Heart right ventricle (tissue), 16 donors: ENCODE results near the gene HDC. TPM values are rescaled to one million over a fixed set of nuclear protein-coding genes. Genes with fewer than 3 reads are reported as not detected.
A peak's percentile ranks its signal among the peaks of the same experiment; 100 is the strongest.

ENCODE experiments used
- ATAC-seq, 8 donors: fragments of 200-7000 bp; cut with Tn5 transposase; one replicate each; pipeline ENCODE4 v1.9.1; 2020; ENCODE audit warnings: mild to moderate bottlenecking in 8 of 8, moderate library complexity in 8 of 8, moderate number of reproducible peaks in 1 of 8
- DNase-seq, 2 donors: peaks; one replicate each; pipeline ENCODE4 v3.0.0-alpha.2; 2020
- H3K27ac ChIP-seq, 10 donors: fragments of 200-600 bp; sonication (generic) in 2 of 10; one replicate each; pipeline versions ENCODE4 v1.5.0 to v1.8.0; 2020 to 2022; ENCODE audit warnings: mild to moderate bottlenecking in 3 of 10
- H3K27me3 ChIP-seq, 7 donors: fragments of 200-600 bp; one replicate each; pipeline ENCODE4 v1.8.0; 2021 to 2022; ENCODE audit warnings: mild to moderate bottlenecking in 2 of 7
- H3K36me3 ChIP-seq, 9 donors: fragments of 200-600 bp; sonication (generic) in 1 of 9; one replicate each; pipeline versions ENCODE4 v1.5.0 to v1.8.0; 2020 to 2022; ENCODE audit warnings: mild to moderate bottlenecking in 2 of 9
- H3K4me1 ChIP-seq, 9 donors: fragments of 200-600 bp; sonication (generic) in 1 of 9; one replicate each; pipeline versions ENCODE4 v1.5.0 to v1.8.0; 2020 to 2022; ENCODE audit warnings: mild to moderate bottlenecking in 4 of 9
- H3K4me3 ChIP-seq, 10 donors: fragments of 200-600 bp; sonication (generic) in 2 of 10; one replicate each; pipeline versions ENCODE4 v1.5.0 to v1.8.0; 2020 to 2022; ENCODE audit warnings: mild to moderate bottlenecking in 7 of 10, moderate library complexity in 2 of 10
- H3K9me3 ChIP-seq, 11 donors: fragments of 200-600 bp in 10 of 11; sonication (generic) in 2 of 11; one replicate each; pipeline versions ENCODE4 v1.5.0 to v1.8.0; 2013 to 2022; ENCODE audit warnings: mild to moderate bottlenecking in 2 of 11, control low read depth in 1 of 11, moderate library complexity in 1 of 11
- WGBS, 2 donors: extraction: QIAGEN DNeasy Blood & Tissue Kit; methylation state at CpG; one replicate each; pipeline ENCODE4 v1.1.7; 2013; ENCODE audit warnings: inconsistent platforms in 1 of 2; 5-methylcytosine and 5-hydroxymethylcytosine counted together
- intact Hi-C, 10 donors: fragments of 100-400 bp; cut with DNase I; formaldehyde crosslinking; loops; one replicate each; pipeline versions ENCODE4 v1.11.1 to v1.14.2; 2022
- polyA plus RNA-seq, 2 donors: library from polyadenylated mRNA; stranded (reverse); fragments of 200-250 nt; gene quantifications; one replicate each; pipeline ENCODE4 v1.2.3, GENCODE V29; 2013
- total RNA-seq, 10 donors: library from RNA; stranded (reverse); fragmentation: NEBNext Ultra II Directional in 3 of 10; extraction: Animal tissue kit (Norgen Biotek cat#: 25700) in 3 of 10; gene quantifications; one replicate each; pipeline versions ENCODE4 v1.2.1 to v1.2.4, GENCODE V29; 2021 to 2023
- TF ChIP-seq, protein P1 (sequence below), 9 donors: fragments of 200-600 bp; sonication (generic) in 2 of 9; IDR thresholded peaks; one replicate each; pipeline versions ENCODE4 v1.5.0 to v1.8.0; 2021 to 2022; ENCODE audit warnings: antibody characterized with exemption in 9 of 9, mild to moderate bottlenecking in 5 of 9, moderate library complexity in 1 of 9
- donor health status: Arrhythmogenic right ventricular cardiomyopathy.
- donor health status: ischemic (EF 13 %, LVEDD 7.1; RV severe dilation, severe dysfunction).
- donor health status: healthy with polysubstance abuse.
- donor health status: DM: no; HTN: yes; CAD: no.
- donor health status: DM: no; HTN: no; CAD: no.
- donor health status: ischemic (EF 25% LVEDD 6.9; RV normal size, moderate dysfunction).
- donor health status: ischemic (EF 25% LVEDD 5.7; RV mildly dilated, moderate dysfunction).
- donor health status: healthy.
- donor health status: DM: yes; HTN: yes; CAD: no.
- donor health status: Ischemic cardiomyopathy.
- donor health status: ischemic (EF 35%, LVEDD 5.7; RV mildly dilated, moderate dysfunction).
- donor health status: nonischemic (EF 11% LVEDD 7.7; RV severe dilation, severe dysfunction).
- donor health status: DM: yes; HTN: yes; CAD: no.
- donor health status: PGD.
- donor health status: ischemic (EF 29% LVEDD 5.4; RV normal size, mild dysfunction).
- donor health status: nonischemic (EF 23%, LVEDD 6.1; RV moderate dilation, normal function).

The HDC gene
- total and polyA plus RNA-seq, 12 donors, result 0.16 to 1.9 (median 0.53) TPM; not detected in 2

DNA sequence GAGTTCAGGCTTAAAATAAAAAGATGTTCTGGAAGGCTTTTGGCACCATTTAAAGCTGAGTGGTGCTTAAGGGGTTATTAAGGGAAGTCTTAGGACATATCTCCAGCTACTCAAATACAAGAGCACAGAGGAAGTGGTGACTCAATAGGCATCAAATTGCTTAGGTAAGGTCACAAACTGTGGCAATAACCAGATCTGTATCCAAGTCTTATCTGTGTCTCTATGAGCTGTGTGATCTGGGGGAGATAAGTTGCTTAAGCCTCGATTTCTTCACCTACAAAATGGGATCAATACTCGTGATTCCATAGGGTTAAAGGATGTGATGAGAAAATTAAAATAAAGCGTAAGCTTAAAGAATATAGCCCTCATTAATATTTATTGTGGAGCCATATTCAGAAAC, 7.6 kb downstream of the HDC start:
- TF ChIP-seq, protein P1, sequence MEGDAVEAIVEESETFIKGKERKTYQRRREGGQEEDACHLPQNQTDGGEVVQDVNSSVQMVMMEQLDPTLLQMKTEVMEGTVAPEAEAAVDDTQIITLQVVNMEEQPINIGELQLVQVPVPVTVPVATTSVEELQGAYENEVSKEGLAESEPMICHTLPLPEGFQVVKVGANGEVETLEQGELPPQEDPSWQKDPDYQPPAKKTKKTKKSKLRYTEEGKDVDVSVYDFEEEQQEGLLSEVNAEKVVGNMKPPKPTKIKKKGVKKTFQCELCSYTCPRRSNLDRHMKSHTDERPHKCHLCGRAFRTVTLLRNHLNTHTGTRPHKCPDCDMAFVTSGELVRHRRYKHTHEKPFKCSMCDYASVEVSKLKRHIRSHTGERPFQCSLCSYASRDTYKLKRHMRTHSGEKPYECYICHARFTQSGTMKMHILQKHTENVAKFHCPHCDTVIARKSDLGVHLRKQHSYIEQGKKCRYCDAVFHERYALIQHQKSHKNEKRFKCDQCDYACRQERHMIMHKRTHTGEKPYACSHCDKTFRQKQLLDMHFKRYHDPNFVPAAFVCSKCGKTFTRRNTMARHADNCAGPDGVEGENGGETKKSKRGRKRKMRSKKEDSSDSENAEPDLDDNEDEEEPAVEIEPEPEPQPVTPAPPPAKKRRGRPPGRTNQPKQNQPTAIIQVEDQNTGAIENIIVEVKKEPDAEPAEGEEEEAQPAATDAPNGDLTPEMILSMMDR (IDR thresholded peaks at IDR 0.05), result no peak
- Histone ChIP-seq H3K27me3 (peaks cover 0 to 9% (median 0%) of the 10 kb centered on the region in 7 donors), H3K4me1 (peaks cover 0 to 34% (median 0%) of the 10 kb centered on the region in 9 donors), H3K4me3 (no peak overlapping the region), H3K27ac (no peak overlapping the region), H3K9me3 (no peaks in the 10 kb centered on the region), H3K36me3 (no peaks in the 10 kb centered on the region)
- DNase-seq (no peak), ATAC-seq (peak in 1 of 8 donors; percentile 37)
- intact Hi-C loops, result loop anchor here in 1 of 10 donors (10.0 kb wide), 1 partner anchor 57 kb away; no protein-coding TSS in a partner anchor
- WGBS, 2 donors, result 73 to 86% methylated on average over 3 of the region's 3 CpGs

DNA sequence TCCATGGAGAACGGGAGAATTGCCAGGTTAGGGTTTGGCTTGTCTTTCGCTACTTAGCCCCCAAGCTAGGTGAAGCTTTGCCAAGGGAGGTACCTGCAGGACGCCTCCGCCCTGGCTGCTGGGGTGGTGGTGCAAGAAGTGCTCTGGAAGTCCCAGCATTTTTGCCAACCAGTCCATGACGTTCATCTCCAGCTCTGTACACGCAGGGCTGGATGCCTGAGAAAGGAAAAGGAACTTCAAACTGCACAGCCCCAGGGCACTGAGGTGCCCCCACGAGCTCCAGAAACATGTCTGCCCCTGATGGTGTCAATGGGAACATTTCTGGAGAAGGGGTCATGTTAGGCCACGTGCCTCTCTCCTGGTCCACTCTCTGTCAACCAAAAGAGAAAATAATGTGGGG, 8.2 kb downstream of the HDC start:
- Histone ChIP-seq H3K27ac (no peak overlapping the region), H3K36me3 (no peaks in the 10 kb centered on the region), H3K4me3 (no peak overlapping the region), H3K27me3 (peaks cover 0 to 8% (median 0%) of the 10 kb centered on the region in 7 donors), H3K4me1 (peaks cover 0 to 31% (median 0%) of the 10 kb centered on the region in 9 donors), H3K9me3 (no peaks in the 10 kb centered on the region)
- WGBS, 2 donors, result 82 to 87% methylated on average over 8 of the region's 8 CpGs
- ATAC-seq (no peak), DNase-seq (no peak)
- intact Hi-C loops, result loop anchor here in 1 of 10 donors (10.0 kb wide), 1 partner anchor 57 kb away; no protein-coding TSS in a partner anchor
- TF ChIP-seq, protein P1 (IDR thresholded peaks at IDR 0.05), result no peak

DNA sequence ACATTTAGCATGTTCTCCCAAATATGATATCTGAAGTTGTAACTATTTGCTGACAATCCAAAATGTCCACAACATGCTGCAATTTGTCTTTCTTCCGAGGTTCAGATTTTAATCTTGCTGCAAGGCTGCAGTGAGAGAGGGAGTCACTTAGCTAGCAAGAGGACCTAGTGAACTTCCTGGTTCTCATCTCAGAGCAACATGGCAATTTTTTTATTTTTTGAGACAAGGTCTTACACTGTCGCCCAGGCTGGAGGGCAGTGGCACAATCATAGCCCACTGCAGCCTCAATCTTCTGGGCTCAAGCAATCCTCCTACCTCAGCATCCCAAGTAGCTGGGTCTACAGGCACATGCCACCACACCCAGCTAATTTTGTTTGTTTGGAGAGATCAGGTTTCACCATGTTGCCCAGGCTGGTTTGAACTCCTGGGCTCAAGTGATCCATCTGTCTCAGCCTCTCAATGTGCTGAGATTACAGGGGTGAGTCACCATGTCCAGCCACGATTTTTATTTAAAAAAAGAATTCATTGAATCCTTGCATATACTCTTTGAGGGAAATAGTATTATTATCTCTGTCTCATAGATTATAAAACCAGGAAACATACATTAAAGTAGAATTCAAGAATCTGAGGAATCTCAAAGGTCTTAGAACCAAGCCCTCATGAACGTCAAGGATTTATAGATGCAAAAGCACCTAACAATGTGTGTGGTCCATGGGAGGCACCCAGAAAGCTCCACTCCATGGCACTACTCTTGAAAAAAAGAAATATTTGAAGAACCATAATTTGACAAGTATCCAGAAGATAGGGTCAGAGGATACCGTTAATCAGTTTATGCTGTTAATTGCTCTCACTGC, 9.1 kb downstream of the HDC start:
- DNase-seq (no peak), ATAC-seq (no peak)
- peaks cover 0 to 8% (median under 1%) of the 10 kb centered on the region in 7 donors for H3K27me3 ChIP-seq
- peaks cover 0 to 29% (median 0%) of the 10 kb centered on the region in 9 donors for H3K4me1 ChIP-seq
- H3K4me3 ChIP-seq, result no peak overlapping the region
- intact Hi-C loops, result loop anchor here in 1 of 10 donors (10.0 kb wide), 1 partner anchor 58 kb away; no protein-coding TSS in a partner anchor
- no peaks in the 10 kb centered on the region for H3K36me3 ChIP-seq
- WGBS, 2 donors, result 53 to 62% methylated on average over 5 of the region's 5 CpGs
- no peak overlapping the region for H3K27ac ChIP-seq
- no peaks in the 10 kb centered on the region for H3K9me3 ChIP-seq
- TF ChIP-seq, protein P1 (IDR thresholded peaks at IDR 0.05), result no peak

DNA sequence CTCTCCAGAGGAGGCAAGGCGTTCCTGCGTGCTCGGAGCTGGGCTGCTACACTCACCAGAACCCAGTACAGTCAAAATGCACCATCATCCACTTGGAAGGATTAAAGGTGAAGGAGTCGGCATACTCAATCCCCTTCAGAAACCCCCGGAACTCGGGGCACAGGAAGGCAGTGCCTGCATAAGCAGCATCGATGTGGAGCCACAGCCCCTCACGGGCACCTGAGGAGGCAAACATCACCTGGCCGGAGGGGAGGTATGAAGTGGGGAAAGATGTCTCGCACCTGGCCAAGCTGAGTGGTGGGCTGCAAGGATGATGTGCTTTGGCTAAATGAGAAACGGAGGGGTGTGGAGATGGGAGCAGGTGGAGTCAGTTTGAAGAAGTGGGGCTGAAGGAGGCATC, 13.0 kb downstream of the HDC start:
- no peak overlapping the region for H3K27ac ChIP-seq
- H3K27me3 ChIP-seq, result peaks cover 0 to 5% (median 3%) of the 10 kb centered on the region in 7 donors
- no peaks in the 10 kb centered on the region for H3K36me3 ChIP-seq
- no peak for ATAC-seq
- DNase-seq, result no peak
- intact Hi-C loops, result loop anchor here in 1 of 10 donors (10.0 kb wide), 1 partner anchor 62 kb away; no protein-coding TSS in a partner anchor
- WGBS, 2 donors, result 94% methylated on average over 11 of the region's 11 CpGs
- H3K4me3 ChIP-seq, result no peak overlapping the region
- H3K9me3 ChIP-seq, result no peaks in the 10 kb centered on the region
- TF ChIP-seq, protein P1 (IDR thresholded peaks at IDR 0.05), result no peak
- H3K4me1 ChIP-seq, result peaks cover 0 to 20% (median 0%) of the 10 kb centered on the region in 9 donors
